ENCODE results near the gene AMBRA1. TPM values are rescaled to one million over a fixed set of nuclear protein-coding genes. Genes with fewer than 3 reads are reported as not detected.

Gene AMBRA1
- total and polyA plus RNA-seq, 2 of the 8 experiments (the other 6 are each of a cell fraction or from before 2014, with no cell fraction given), result 14.2 to 37.4 TPM

DNA sequence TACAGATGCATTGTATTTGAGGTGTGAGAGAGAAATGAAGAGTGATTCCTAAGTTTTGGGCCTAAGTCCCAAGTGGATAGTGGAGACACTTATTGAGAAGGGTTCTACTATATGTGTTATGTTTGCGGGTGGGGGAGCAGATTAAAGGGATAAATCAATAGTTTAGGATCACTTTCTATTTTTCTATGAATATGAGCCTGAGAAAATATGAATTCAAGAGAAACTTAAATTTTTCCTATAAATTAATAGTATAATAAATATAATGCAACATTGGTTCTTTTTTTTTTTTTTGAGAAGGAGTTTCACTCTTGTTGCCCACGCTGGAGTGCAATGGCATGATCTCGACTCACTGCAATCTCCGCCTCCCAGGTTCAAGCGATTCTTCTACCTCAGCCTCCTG is 31.3 kb downstream of the AMBRA1 start:
- H3K79me2 ChIP-seq (ENCODE audit: control insufficient read depth in 1 of 2, insufficient read depth in 2 of 2, low read length in 2 of 2), result peaks cover 5 to 82% of the 10 kb centered on the region in 2 experiments; a peak in 3 of 4 replicates
- no peak overlapping the region for H3K18ac ChIP-seq (ENCODE audit: extremely low read depth, low read length)
- FAIRE-seq, result no peak
- TF ChIP-seq POU5F1 (IDR thresholded peaks at IDR 0.05; ENCODE audit: low read depth, low read length), result no peak
- no peak for TF ChIP-seq GTF2F1 (IDR thresholded peaks at IDR 0.05; ENCODE audit: borderline replicate concordance, low read depth, low read length)
- TF ChIP-seq CHD1 (IDR thresholded peaks at IDR 0.05; ENCODE audit: low read depth, low read length), result no peak
- TF ChIP-seq JUN (IDR thresholded peaks at IDR 0.05; ENCODE audit: low read depth, low read length), result no peak
- TF ChIP-seq NRF1 (IDR thresholded peaks at IDR 0.05; ENCODE audit: low read depth, low read length), result no peak
- TF ChIP-seq KDM5A (IDR thresholded peaks at IDR 0.05; ENCODE audit: low read length), result no peak
- no peak for TF ChIP-seq EGR1 (IDR thresholded peaks at IDR 0.05; ENCODE audit: borderline replicate concordance, low read depth, low read length)
- no peak for TF ChIP-seq KDM4A (IDR thresholded peaks at IDR 0.05; ENCODE audit: low read depth, low read length, severe bottlenecking)
- TF ChIP-seq, protein P1, sequence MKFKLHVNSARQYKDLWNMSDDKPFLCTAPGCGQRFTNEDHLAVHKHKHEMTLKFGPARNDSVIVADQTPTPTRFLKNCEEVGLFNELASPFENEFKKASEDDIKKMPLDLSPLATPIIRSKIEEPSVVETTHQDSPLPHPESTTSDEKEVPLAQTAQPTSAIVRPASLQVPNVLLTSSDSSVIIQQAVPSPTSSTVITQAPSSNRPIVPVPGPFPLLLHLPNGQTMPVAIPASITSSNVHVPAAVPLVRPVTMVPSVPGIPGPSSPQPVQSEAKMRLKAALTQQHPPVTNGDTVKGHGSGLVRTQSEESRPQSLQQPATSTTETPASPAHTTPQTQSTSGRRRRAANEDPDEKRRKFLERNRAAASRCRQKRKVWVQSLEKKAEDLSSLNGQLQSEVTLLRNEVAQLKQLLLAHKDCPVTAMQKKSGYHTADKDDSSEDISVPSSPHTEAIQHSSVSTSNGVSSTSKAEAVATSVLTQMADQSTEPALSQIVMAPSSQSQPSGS (IDR thresholded peaks at IDR 0.05; ENCODE audit: low read length), result no peak
- TF ChIP-seq, protein P2, sequence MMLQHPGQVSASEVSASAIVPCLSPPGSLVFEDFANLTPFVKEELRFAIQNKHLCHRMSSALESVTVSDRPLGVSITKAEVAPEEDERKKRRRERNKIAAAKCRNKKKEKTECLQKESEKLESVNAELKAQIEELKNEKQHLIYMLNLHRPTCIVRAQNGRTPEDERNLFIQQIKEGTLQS (IDR thresholded peaks at IDR 0.05; ENCODE audit: insufficient read depth, low read depth, low read length), result no peak
- no peak for TF ChIP-seq BACH1 (IDR thresholded peaks at IDR 0.05; ENCODE audit: low read length)
- TF ChIP-seq, protein P3, sequence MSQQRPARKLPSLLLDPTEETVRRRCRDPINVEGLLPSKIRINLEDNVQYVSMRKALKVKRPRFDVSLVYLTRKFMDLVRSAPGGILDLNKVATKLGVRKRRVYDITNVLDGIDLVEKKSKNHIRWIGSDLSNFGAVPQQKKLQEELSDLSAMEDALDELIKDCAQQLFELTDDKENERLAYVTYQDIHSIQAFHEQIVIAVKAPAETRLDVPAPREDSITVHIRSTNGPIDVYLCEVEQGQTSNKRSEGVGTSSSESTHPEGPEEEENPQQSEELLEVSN (IDR thresholded peaks at IDR 0.05), result no peak

More for the DNA sequence above, 31.3 kb downstream of the AMBRA1 start:
- no peaks in the 10 kb centered on the region for H3K9me3 ChIP-seq (ENCODE audit: insufficient read depth in 2 of 2, low read depth in 1 of 2, low read length in 1 of 2)
- no peak for DNase-seq (ENCODE audit: low read depth in 1 of 2, low spot score in 2 of 2)
- H3K4me1 ChIP-seq (replicated peaks in 1 of 4; ENCODE audit: control insufficient read depth in 3 of 4, insufficient read depth in 4 of 4, low read length in 3 of 4), result no peaks in the 10 kb centered on the region; a peak in 2 of 7 replicates
- H4K8ac ChIP-seq (ENCODE audit: extremely low read depth, insufficient read depth, low read length), result no peak overlapping the region
- no peaks in the 10 kb centered on the region for H3K27me3 ChIP-seq (replicated peaks in 1 of 4; ENCODE audit: control insufficient read depth in 3 of 4, extremely low read depth in 1 of 4, insufficient read depth in 3 of 4, low read length in 3 of 4)
- H2AK5ac ChIP-seq (ENCODE audit: low read depth, low read length), result no peak overlapping the region
- H3K56ac ChIP-seq (replicated peaks; ENCODE audit: insufficient read length, low read depth, low read length), result no peak overlapping the region
- no peak overlapping the region for H4K91ac ChIP-seq (replicated peaks; ENCODE audit: insufficient read length, low read length)
- H2BK12ac ChIP-seq (ENCODE audit: low read depth, low read length), result no peak overlapping the region
- no peak overlapping the region for H3K4me2 ChIP-seq (ENCODE audit: insufficient read depth in 1 of 2, low read depth in 2 of 2, low read length in 2 of 2)
- no peak overlapping the region for H4K5ac ChIP-seq (ENCODE audit: insufficient read length, low read depth, low read length)
- H2BK5ac ChIP-seq (ENCODE audit: low read depth, low read length), result no peak overlapping the region
- no peak overlapping the region for H3K14ac ChIP-seq (ENCODE audit: insufficient read length)
- no peak overlapping the region for H2BK15ac ChIP-seq (ENCODE audit: low read length)
- no peaks in the 10 kb centered on the region for H3K36me3 ChIP-seq (ENCODE audit: control insufficient read depth in 2 of 4, insufficient read depth in 4 of 4, low read length in 3 of 4)
- H3K27ac ChIP-seq (ENCODE audit: low read depth, low read length), result no peak overlapping the region
- peaks cover 3% of the 10 kb centered on the region; the same call in 1 of the 2 replicates for H3K79me1 ChIP-seq (ENCODE audit: low read depth, low read length)
- no peak overlapping the region for H3K9ac ChIP-seq (replicated peaks in 1 of 4; ENCODE audit: extremely low read depth in 1 of 4, low read depth in 3 of 4, low read length in 3 of 4)
- H4K20me1 ChIP-seq (replicated peaks in 1 of 2; ENCODE audit: control insufficient read depth in 1 of 2, insufficient read depth in 2 of 2, low read length in 2 of 2), result no peaks in the 10 kb centered on the region
- POLR2A ChIA-PET (ENCODE audit: partially characterized antibody), result no interaction called here
- CTCF ChIA-PET (ENCODE audit: partially characterized antibody), result interaction anchor here (0.7 to 1.5 kb wide), 3 partner anchors 10 to 85 kb away, joined by 3 to 5 read pairs (median 4); no protein-coding TSS in a partner anchor
- H2BK20ac ChIP-seq (ENCODE audit: low read length), result no peak overlapping the region
- no peak overlapping the region for H3K4ac ChIP-seq (replicated peaks; ENCODE audit: insufficient read length, low read depth, low read length)
- H3K4me3 ChIP-seq (ENCODE audit: extremely low read depth in 1 of 4, insufficient read depth in 2 of 4, low read depth in 3 of 4, low read length in 4 of 4), result no peak overlapping the region
- no peak overlapping the region for H3K23ac ChIP-seq (ENCODE audit: insufficient read length)
- no peaks in the 10 kb centered on the region for H3K23me2 ChIP-seq (ENCODE audit: low read depth, low read length)
- no peak overlapping the region for H2BK120ac ChIP-seq (replicated peaks; ENCODE audit: low read depth, low read length)
- 88% methylated on average over 3 of the region's 5 CpGs; no CpG with 5 or more reads in 1 of the 2 experiments for WGBS, 2 experiments (ENCODE audit: extremely low coverage in 1 of 2, insufficient coverage in 1 of 2, insufficient read length in 1 of 2, insufficient replicate concordance in 2 of 2, low coverage in 1 of 2, low lambda C conversion rate in 2 of 2, missing lambda C conversion rate in 1 of 2)
- no peak overlapping the region for H2AFZ ChIP-seq (ENCODE audit: low read length)

All from H1 (cell line).